ENCODE data around the gene STX8.

STX8 gene

DNA sequence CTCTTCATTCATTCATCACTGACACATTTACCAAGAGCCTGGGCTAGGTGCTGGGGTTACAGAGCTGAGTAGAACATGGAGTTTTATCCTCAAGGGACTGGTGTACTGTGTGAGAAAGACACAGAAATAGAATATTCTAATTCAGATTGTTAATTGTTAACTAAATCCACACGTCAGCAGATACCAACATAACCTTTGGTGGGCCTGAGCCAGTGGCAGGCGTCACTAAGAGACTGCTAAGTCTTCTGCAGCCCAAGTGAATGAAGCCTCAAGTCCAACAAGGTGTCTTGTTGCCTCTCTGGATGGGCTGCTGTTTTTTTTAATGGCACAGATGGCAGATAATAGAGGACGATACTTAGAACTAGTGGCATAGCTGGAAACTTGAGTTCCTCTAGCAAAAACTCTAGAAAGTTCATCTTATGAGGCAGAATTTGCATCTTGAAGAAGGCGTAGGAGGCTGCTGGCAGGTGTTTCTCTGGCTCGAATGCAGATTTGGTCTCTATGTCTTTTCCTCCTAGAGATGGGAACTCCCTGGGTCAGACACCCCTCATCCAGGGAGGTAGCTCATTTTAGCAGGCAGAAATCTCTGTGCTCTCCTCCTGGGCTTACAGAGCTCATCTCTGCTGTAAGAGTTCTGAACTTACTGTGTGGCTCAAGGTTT, 374.8 kb downstream of the STX8 start:
- no peak for DNase-seq
